ENCODE measurements around the gene HGFAC.

HGFAC gene

DNA sequence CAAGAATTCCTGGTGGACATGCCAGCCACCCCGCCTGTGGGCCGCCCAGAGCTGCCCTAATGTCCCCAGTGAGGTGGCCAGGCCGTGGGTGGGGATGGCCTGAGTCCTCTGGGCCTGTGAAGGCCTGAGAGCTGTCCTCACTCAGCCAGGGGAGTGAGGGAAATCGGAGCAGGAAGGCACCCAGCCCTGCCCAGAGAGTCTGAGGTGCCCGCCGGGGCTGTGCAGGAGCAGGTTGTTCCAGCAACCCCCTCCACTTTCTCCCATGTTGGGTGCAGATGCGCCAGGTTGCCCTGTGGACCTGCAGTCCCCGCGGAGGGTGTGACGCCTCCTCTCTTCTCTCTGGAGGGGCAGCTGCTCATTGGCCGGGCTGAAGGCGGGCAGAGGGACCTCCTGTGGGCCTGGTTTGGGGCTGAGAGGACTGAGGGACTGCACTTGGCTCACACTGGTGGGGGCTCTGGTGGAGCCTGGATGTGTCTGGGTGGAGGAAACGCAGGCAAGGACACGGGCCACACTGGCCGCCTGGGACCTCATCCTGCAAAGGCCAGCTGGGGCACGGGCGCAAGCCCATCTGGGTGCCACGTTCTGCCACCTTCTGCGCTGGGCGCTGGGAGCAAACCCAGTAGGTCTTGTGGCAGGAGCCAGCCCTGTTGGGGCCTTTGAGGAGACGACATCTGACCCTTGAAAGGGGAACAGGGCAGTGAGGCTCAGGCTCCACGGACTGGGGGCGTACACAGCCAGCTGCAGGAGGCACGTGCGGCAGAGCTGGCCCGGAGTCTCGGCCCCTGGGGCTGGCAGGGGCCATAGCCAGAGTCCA, 35.4 kb downstream of the HGFAC start:
- no peak for DNase-seq

- DNase-seq: no peak
Measured at GRCh38 chr4:3477750-3478430, 36.1 kb downstream of the HGFAC start.

- no peak for DNase-seq
Measured at GRCh38 chr4:3478446-3479357, 36.9 kb downstream of the HGFAC start.

GRCh38 chr4:3479358-3480101, 37.8 kb downstream of the HGFAC start:
- no peak for DNase-seq

- peak; percentile 91 for DNase-seq
Measured at GRCh38 chr4:3480528-3481112, 38.9 kb downstream of the HGFAC start.

DNA sequence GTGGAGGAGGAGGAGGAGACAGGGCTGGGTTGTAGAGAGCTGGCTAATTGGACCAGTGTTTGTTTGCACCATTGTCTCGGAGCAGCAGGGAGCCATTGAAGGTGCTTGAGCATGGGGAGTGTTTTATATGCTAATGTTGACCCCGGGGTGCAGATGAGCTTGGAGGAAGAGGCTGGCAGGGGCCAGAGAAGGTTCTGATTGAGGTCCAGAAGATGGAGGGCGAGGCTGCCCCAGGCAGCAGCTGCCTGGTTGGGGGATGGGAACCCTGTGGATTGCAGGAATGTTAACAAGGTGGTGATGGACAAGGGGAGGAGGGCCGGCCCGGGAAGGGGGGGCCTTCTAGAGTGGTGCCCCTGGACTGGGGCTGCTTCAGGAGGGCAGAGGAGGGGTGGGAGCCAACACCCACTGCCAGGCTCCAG, 39.4 kb downstream of the HGFAC start:
- DNase-seq: no peak

DNA sequence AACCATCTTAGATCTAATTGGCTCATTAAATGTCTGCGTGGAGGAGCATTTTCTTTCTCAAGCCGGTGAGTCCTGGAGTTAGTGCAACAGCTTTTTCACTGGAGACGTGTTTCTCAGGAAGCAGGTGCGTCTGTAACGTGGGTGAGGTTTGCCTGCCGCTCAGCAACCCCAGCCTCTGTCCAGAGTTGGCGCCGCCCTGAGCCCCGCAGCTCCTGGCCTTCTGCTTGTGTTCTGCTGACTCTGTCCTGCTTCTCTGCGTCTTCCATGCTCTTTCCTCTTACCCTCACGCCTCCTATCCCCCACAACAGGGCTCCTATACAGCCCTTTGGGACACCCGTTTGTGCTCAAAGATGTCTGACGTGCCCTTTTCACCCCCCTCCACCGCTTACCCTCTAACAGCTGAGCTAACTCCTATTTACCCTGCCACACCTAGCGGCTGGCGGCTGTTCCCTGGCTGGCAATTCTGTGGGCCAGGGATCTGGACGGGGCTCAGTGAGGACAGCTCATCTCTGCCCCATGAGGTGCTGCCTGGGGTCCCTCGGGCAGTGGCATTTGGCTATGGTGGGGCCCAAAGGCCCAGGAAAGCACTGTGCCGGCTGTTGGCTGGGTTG, 40.1 kb downstream of the HGFAC start:
- DNase-seq: no peak

DNA sequence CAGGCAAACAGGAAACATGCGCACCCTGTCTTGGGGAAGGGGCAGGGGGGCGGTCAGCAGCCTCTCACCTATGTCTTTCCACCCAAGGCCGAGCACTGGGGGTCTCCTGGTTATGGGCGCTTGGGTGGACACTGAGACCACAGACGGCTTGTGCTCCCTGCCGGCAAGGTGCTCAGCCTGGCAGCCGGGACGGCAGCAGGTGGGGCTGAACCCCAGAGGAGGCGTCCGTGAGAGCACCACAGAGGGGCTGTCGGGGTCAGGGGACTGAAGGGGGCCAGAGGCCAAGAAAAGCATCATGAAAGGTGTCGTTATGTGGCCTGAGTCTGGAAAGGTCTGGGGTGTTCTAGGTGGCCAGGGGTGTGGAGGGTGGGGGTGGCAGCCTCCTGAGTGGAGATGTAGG, 40.9 kb downstream of the HGFAC start:
- no peak for DNase-seq

- DNase-seq: peak; percentile 75
Measured at GRCh38 chr4:3483471-3483921, 41.7 kb downstream of the HGFAC start.

DNA sequence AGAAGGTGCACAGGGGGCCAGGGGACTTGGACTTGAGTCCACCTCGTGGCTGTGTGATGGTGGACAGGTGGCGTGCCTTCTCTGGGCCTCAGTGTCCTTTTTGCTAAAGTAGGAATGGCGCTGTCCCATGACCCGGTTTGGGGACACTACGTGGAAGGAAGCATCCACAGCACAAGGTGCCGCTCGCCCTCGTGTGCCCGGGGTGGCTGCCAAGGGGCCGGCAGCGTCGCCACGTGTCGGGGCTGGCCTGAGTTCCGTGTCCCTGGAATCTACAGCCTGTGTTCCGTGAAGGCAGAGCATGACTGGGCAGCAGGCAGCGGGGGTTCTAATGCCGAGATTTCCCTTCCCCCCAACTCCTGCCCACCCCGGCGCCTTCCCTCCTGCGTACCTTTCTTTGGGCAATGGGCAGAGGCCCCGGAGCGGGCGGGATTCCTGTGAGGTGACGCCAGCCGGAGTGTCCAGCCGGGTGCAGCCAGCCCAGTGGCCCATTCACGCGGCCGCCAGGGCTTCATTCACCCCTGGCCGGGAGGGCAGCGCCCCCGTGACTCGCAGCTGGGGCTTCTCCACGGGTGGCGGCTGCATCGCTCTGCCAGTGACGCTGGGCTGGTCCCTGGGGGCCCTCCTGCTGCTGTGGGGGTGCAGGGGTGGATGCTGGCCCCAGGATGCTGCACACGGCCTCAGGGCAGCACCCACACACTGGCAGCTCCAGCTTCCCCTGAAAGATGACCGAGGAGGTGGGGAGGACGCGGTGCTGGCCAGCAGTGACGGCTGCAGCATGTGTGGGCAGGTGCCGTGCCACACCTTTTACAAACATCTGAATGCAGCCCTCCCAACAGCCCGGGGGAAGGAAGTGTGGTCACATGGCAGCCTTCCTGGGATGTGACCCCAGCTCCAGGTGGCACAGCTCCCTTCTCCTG, 42.5 kb downstream of the HGFAC start:
- DNase-seq: no peak

GRCh38 chr4:3485011-3485791, 43.4 kb downstream of the HGFAC start:
- no peak for DNase-seq

GRCh38 chr4:3485886-3486540, 44.2 kb downstream of the HGFAC start:
- DNase-seq: no peak

- no peak for DNase-seq
Measured at GRCh38 chr4:3486541-3487540, 45.1 kb downstream of the HGFAC start.

DNA sequence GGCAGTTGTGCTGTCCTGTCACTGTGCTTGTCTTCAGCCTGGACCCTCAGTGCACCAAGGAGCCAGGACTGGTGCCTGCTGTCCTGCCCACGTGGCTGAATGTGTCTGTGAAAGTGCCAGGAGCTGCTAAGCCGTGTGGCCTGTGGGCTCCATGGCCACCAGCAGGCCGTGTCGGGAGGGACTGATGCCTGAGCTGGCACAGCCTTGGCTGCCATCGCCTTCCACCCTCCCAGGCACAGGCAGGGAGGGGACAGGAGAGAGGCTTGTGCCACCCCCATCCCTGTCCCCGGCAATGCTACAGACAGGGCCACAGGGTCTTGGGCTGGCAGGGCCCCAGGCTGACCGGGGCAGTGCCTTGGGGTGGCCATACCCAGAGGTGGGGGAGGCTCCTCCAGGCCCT, 46.1 kb downstream of the HGFAC start:
- no peak for DNase-seq

- no peak for DNase-seq
Measured at GRCh38 chr4:3488820-3489219, 47.1 kb downstream of the HGFAC start.

DNA sequence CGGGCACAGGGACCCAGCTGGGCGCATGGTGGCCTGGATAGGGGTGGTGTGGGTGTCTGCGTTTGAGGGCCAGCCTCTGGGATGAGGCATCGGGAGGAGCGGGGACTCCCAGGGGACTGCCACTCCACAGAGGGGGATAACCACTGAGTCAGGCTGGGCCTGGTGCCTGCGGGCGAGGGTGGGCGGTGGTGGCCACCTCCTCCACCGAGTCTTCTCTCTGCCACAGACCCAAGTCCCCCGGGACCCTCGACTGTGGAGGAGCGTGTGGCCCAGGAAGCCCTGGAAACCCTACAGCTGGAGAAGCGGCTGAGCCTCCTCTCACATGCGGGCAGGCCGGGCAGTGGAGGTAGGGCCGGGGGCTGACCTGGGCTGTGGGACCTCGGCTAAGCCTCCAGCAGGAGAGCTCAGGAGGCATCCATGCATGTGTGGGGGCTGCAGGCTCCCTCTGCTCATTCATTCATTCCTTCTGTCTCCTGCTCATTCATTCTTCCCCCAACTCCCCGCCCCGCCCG, 47.7 kb downstream of the HGFAC start:
- no peak for DNase-seq

- no peak for DNase-seq
Measured at GRCh38 chr4:3491681-3492405, 50.1 kb downstream of the HGFAC start.
